Large intestine (tissue), 12 donors: ENCODE measurements around the gene C3orf85. TPM values are rescaled to one million over a fixed set of nuclear protein-coding genes. Genes with fewer than 3 reads are reported as not detected.
A peak's percentile ranks its signal among the peaks of the same experiment; 100 is the strongest.

ENCODE experiments used
- DNase-seq, 2 donors: peaks; one replicate each; pipeline versions ENCODE4 v3.0.0 to v3.0.0-alpha.2; 2013
- H3K27ac ChIP-seq: one replicate; pipeline ENCODE4 v1.5.1; 2013; ENCODE audit warnings: low read length
- H3K27me3 ChIP-seq: 2 replicates; pipeline ENCODE4 v1.6.1; 2013; ENCODE audit warnings: low read length; ENCODE audit not compliant: control insufficient read depth, insufficient read depth
- H3K36me3 ChIP-seq: 2 replicates; pipeline ENCODE4 v1.6.1; 2013; ENCODE audit warnings: low read length; ENCODE audit not compliant: control insufficient read depth, insufficient read depth
- H3K4me1 ChIP-seq: one replicate; pipeline ENCODE4 v1.6.1; 2013; ENCODE audit warnings: low read length; ENCODE audit not compliant: control insufficient read depth, insufficient read depth
- H3K4me3 ChIP-seq: one replicate; pipeline ENCODE4 v1.5.1; 2013; ENCODE audit warnings: low read length
- H3K9me3 ChIP-seq: one replicate; pipeline ENCODE4 v1.6.1; 2013; ENCODE audit warnings: mild to moderate bottlenecking, low read depth, low read length, moderate library complexity; ENCODE audit not compliant: control insufficient read depth
- WGBS: methylation state at CpG from one replicate; pipeline ENCODE4 v1.1.5; 2013; ENCODE audit warnings: low lambda C conversion rate; ENCODE audit not compliant: insufficient coverage; 5-methylcytosine and 5-hydroxymethylcytosine counted together
- long read RNA-seq, 11 donors: transcript quantifications; one replicate each; lab custom pipeline, GENCODE V29; 2026
- polyA plus RNA-seq: library from polyadenylated mRNA; unstranded; fragments of 120-200 nt; gene quantifications from one replicate; pipeline ENCODE4 v1.2.1, GENCODE V29; 2013

C3orf85 gene, protein sequence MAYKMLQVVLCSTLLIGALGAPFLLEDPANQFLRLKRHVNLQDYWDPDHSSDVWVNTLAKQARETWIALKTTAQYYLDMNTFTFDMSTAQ
- 95.5 TPM for polyA plus RNA-seq
- long read RNA-seq, donor 1, transcript C3orf85-208 (4 exons, 925 nt): major isoform, 19 of 45 reads
- long read RNA-seq, donor 1, partial matches to known transcripts: 0 of 45 reads
- long read RNA-seq, donor 1, other reads (novel, unspliced or antisense): 20 of 45 reads
- long read RNA-seq, donor 2, transcript C3orf85-202 (2 exons, 375 nt): minor isoform, 5 of 101 reads
- long read RNA-seq, donor 2, transcript C3orf85-208 (4 exons, 925 nt): major isoform, 41 of 101 reads
- long read RNA-seq, donor 2, partial matches to known transcripts: 26 of 101 reads
- long read RNA-seq, donor 2, other reads (novel, unspliced or antisense): 25 of 101 reads
- long read RNA-seq, donor 3: 0 reads
- long read RNA-seq, donor 4, partial matches to known transcripts: 0 of 4 reads
- long read RNA-seq, donor 4, other reads (novel, unspliced or antisense): 0 of 4 reads
- long read RNA-seq, donor 5, partial matches to known transcripts: 0 of 6 reads
- long read RNA-seq, donor 5, other reads (novel, unspliced or antisense): 0 of 6 reads
- long read RNA-seq, donor 6, transcript C3orf85-208 (4 exons, 925 nt): major isoform, 31 of 87 reads
- long read RNA-seq, donor 6, transcript C3orf85-202 (2 exons, 375 nt): minor isoform, 7 of 87 reads
- long read RNA-seq, donor 6, partial matches to known transcripts: 19 of 87 reads
- long read RNA-seq, donor 6, other reads (novel, unspliced or antisense): 29 of 87 reads
- long read RNA-seq, donor 7, partial matches to known transcripts: 0 of 16 reads
- long read RNA-seq, donor 7, other reads (novel, unspliced or antisense): 11 of 16 reads
- long read RNA-seq, donor 8, transcript C3orf85-202 (2 exons, 375 nt): minor isoform, 9 of 98 reads
- long read RNA-seq, donor 8, transcript C3orf85-208 (4 exons, 925 nt): major isoform, 34 of 98 reads
- long read RNA-seq, donor 8, partial matches to known transcripts: 13 of 98 reads
- long read RNA-seq, donor 8, other reads (novel, unspliced or antisense): 41 of 98 reads
- long read RNA-seq, donor 9, transcript C3orf85-202 (2 exons, 375 nt): minor isoform, 6 of 120 reads
- long read RNA-seq, donor 9, transcript C3orf85-208 (4 exons, 925 nt): major isoform, 38 of 120 reads
- long read RNA-seq, donor 9, partial matches to known transcripts: 25 of 120 reads
- long read RNA-seq, donor 9, other reads (novel, unspliced or antisense): 51 of 120 reads
- long read RNA-seq, donor 10, transcript C3orf85-202 (2 exons, 375 nt): minor isoform, 10 of 109 reads
- long read RNA-seq, donor 10, transcript C3orf85-208 (4 exons, 925 nt): major isoform, 51 of 109 reads
- long read RNA-seq, donor 10, partial matches to known transcripts: 7 of 109 reads
- long read RNA-seq, donor 10, other reads (novel, unspliced or antisense): 37 of 109 reads
- long read RNA-seq, donor 11, transcript C3orf85-202 (2 exons, 375 nt): minor isoform, 5 of 24 reads
- long read RNA-seq, donor 11, transcript C3orf85-208 (4 exons, 925 nt): major isoform, 11 of 24 reads
- long read RNA-seq, donor 11, partial matches to known transcripts: 0 of 24 reads
- long read RNA-seq, donor 11, other reads (novel, unspliced or antisense): 7 of 24 reads

GRCh38 chr3:109136523-109136922, at the start of gene C3orf85:
Gene C3orf85, plus strand, starts transcription at chr3:109136719. Its CDS starts 129 bp downstream, at chr3:109136848.
- H3K4me1 ChIP-seq: peaks cover 10% of the 10 kb centered on the region
- H3K4me3 ChIP-seq: peak within 1 kb of the TSS; percentile 48
- peaks cover 7% of the 10 kb centered on the region for H3K36me3 ChIP-seq
- no peaks in the 10 kb centered on the region for H3K27me3 ChIP-seq
- 14% methylated on average over 1 of the region's 3 CpGs for WGBS
- H3K9me3 ChIP-seq: no peaks in the 10 kb centered on the region
- DNase-seq: peak; percentile 46 to 80
- H3K27ac ChIP-seq: peak within 1 kb of the TSS; percentile 71

DNA sequence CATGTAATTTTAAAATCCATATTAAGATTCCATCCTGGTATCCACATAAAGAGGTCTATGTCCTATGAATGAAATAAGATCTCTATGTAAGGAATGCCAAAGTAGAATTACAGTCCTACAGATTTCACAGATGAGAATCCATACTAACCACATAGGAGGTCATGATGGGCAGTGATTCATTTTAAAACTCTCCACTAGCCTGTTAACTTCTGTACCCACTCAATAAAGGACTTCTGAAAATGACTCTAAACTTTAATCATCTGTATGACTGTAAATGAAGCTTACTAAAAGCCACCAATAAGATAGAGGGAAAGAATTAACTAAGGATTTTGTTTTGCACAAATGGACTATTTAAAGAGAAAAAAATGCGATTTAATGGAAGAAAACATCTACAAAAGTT, 47.3 kb upstream of the C3orf85 start:
- no CpG with 5 or more reads among the region's 1 CpG for WGBS
- H3K27ac ChIP-seq: no peak overlapping the region
- H3K4me3 ChIP-seq: no peak overlapping the region
- H3K9me3 ChIP-seq: peaks cover 2% of the 10 kb centered on the region
- no peaks in the 10 kb centered on the region for H3K27me3 ChIP-seq
- DNase-seq: no peak
- H3K4me1 ChIP-seq: no peaks in the 10 kb centered on the region
- H3K36me3 ChIP-seq: no peaks in the 10 kb centered on the region

DNA sequence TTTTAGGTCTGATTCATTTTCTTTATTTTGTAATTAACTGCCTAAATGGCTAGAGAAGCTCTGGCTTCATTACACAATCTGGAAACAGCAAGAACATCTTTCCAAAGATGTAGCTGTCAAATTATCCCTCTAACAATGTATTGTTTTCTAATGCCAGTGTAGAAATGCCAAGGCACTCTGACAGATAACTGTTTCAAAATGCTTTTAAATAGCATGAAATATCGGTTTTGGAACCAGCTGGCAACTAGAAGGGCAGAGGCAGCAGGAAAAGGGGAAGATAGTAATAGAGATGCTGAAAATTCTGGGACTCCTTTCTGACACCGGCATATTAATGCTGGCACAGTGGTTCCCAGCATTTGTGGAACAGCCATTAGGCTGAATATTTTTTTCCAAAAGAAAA, 44.7 kb upstream of the C3orf85 start:
- Histone ChIP-seq H3K36me3 (no peaks in the 10 kb centered on the region), H3K27me3 (no peaks in the 10 kb centered on the region), H3K4me1 (no peaks in the 10 kb centered on the region), H3K9me3 (no peaks in the 10 kb centered on the region), H3K27ac (no peak overlapping the region), H3K4me3 (no peak overlapping the region)
- WGBS: no CpG with 5 or more reads among the region's 2 CpGs
- DNase-seq: no peak

DNA sequence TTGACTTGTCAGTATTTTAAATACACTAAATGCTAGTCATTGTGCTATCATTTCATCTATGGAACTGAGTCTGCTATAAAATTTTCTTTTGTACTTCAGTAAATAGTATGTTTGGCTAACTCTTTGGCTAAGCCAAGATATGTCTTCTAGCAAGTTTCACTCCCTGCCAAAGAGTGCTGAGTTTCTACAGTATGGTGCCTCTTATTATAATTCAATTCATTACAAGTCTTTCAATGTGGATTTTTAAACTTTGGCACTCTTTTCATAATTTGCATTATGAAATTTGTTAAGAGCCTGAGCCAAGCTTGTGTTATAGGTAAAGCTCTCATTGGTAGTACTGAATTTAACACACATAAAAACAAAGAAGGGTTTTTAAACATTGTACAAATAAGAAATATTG, 43.0 kb upstream of the C3orf85 start:
- no peaks in the 10 kb centered on the region for H3K4me1 ChIP-seq
- H3K36me3 ChIP-seq: no peaks in the 10 kb centered on the region
- H3K4me3 ChIP-seq: no peak overlapping the region
- no peak for DNase-seq
- no peaks in the 10 kb centered on the region for H3K27me3 ChIP-seq
- no peak overlapping the region for H3K27ac ChIP-seq
- no peaks in the 10 kb centered on the region for H3K9me3 ChIP-seq

DNA sequence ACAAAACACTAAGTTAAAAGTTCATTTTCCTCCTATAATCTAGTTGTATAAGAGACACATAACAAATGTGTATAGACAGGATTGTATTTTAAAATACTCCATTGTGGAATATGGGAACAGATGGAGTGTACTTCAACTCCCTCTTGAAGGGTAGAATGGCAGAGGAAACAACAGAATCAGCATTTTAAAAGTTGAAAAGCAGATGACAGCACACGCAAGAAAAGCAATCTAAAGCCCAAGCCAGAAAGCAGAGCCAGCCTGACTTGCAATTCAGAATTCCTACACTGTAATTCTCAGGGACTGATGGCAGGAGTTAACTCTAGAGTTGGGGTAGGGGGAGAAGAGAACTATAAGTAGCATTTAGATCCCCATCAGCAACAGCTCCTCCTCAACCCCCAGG, 41.4 kb upstream of the C3orf85 start:
- H3K4me1 ChIP-seq: no peaks in the 10 kb centered on the region
- H3K27ac ChIP-seq: no peak overlapping the region
- no peaks in the 10 kb centered on the region for H3K27me3 ChIP-seq
- no peak for DNase-seq
- H3K4me3 ChIP-seq: no peak overlapping the region
- no peaks in the 10 kb centered on the region for H3K9me3 ChIP-seq
- no peaks in the 10 kb centered on the region for H3K36me3 ChIP-seq
- WGBS: no CpG with 5 or more reads among the region's 1 CpG

GRCh38 chr3:109098079-109098644, 38.4 kb upstream of the C3orf85 start:
- peak; percentile 26 to 33 for DNase-seq
- no peaks in the 10 kb centered on the region for H3K36me3 ChIP-seq
- H3K27ac ChIP-seq: no peak overlapping the region
- H3K27me3 ChIP-seq: no peaks in the 10 kb centered on the region
- H3K9me3 ChIP-seq: no peaks in the 10 kb centered on the region
- H3K4me1 ChIP-seq: no peaks in the 10 kb centered on the region
- no peak overlapping the region for H3K4me3 ChIP-seq
- WGBS: 31% methylated on average over 3 of the region's 5 CpGs

DNA sequence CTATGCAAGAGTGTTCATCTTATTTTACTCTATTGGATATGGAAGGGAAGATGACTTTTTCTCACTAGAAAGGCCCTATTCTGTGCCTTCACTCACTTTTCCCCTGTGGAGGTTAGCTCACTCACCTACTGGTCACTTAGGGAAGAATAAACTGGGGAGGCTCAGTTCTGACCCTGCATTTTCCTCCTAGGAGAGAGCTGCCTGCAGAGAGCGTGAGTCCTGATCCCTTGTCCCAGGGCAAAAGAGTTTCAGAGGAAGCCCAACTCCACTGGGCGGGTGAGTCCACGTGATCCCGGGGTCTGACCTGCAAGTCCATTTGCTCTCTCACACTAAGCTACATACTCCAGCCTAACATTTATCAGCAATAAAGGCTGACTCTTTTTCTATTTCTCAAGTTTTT, 26.9 kb upstream of the C3orf85 start:
- Histone ChIP-seq H3K27ac (no peak overlapping the region), H3K36me3 (no peaks in the 10 kb centered on the region), H3K27me3 (no peaks in the 10 kb centered on the region), H3K4me1 (peaks cover 4% of the 10 kb centered on the region), H3K9me3 (no peaks in the 10 kb centered on the region), H3K4me3 (no peak overlapping the region)
- peak in 1 of 2 donors; percentile 24 for DNase-seq
- no CpG with 5 or more reads among the region's 4 CpGs for WGBS

DNA sequence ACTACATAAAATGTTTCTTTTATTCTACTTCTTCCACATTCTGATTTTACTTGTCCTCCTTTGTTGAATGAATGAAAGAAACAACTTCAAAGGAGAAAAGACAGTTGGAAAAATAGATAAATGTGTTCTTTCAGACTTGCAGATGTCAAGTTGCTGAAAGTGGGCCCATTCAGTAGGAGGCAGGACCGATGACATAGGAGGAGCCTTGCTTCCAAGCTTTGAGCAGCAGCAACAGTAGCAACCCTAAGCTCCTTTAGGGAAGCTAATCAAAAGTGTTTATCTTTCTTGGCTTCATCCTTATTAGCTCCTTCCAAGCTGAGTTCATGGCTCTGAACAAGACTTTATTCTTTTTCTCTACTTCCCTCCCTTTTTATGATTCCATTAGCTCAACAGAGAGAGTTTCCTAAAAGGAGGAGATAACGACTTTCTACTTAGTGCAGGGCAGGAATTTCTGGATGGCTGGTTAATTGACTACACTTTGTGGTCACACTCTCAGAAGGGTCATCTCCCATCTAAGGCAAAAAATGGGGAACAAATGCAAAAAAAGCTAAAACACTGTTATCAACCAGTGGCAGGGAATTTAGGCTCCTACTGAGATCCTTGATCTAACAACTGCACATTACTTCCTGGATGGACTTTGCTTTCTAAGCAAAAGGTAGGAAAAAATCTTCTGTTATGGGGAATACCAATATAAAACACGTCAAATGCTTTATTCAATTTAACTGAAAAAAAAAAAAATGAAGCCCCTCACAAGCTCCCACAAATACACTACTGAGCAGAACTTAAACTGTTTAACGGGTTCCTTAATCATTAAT, 23.4 kb upstream of the C3orf85 start:
- 14% methylated on average over 1 of the region's 4 CpGs for WGBS
- DNase-seq: peak in 1 of 2 donors; percentile 53

DNA sequence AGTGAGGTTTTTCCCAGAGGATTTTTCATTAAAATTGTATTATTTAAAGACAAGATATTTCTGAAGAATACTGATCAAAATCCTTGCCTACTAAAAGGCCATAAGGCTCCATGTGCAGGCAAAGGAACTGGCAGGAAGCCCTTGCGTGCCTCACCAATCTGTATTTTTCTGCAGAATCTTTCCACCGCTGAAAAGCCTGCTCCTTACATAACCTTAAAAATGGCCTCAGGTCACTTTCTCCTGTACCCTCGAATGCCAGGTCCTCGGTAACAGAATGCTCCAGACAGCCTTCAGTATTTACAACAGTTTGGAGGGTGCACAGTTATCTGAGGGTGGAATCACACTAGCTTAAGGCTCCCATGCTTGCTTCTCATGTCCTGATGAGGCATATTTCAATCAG, 21.8 kb upstream of the C3orf85 start:
- H3K36me3 ChIP-seq: no peaks in the 10 kb centered on the region
- WGBS: no CpG with 5 or more reads among the region's 4 CpGs
- H3K27me3 ChIP-seq: no peaks in the 10 kb centered on the region

More for the DNA sequence above, 23.4 kb upstream of the C3orf85 start:
- H3K4me1 ChIP-seq: peaks cover 4% of the 10 kb centered on the region
- H3K27me3 ChIP-seq: no peaks in the 10 kb centered on the region
- H3K36me3 ChIP-seq: no peaks in the 10 kb centered on the region
- peak overlapping the region; percentile 22 for H3K27ac ChIP-seq
- H3K4me3 ChIP-seq: no peak overlapping the region
- H3K9me3 ChIP-seq: peaks cover 3% of the 10 kb centered on the region

More for the DNA sequence above, 21.8 kb upstream of the C3orf85 start:
- DNase-seq: no peak
- Histone ChIP-seq H3K4me3 (no peak overlapping the region), H3K9me3 (peaks cover 3% of the 10 kb centered on the region), H3K4me1 (peaks cover 4% of the 10 kb centered on the region), H3K27ac (no peak overlapping the region)
